Heart left ventricle (tissue), 16 donors: ENCODE measurements around the gene JDP2. TPM values are rescaled to one million over a fixed set of nuclear protein-coding genes. Genes with fewer than 3 reads are reported as not detected.

ENCODE experiments used
- ATAC-seq, 4 donors: fragments of 200-7000 bp; cut with Tn5 transposase; one replicate each; pipeline ENCODE4 v1.9.1; 2020 to 2022; ENCODE audit warnings: moderate library complexity in 4 of 4, mild to moderate bottlenecking in 3 of 4, moderate number of reproducible peaks in 1 of 4
- DNase-seq, 5 donors: peaks; one replicate each; pipeline ENCODE4 v3.0.0-alpha.2; 2020
- H3K27ac ChIP-seq, 12 donors: fragments of 200-600 bp; sonication (generic) in 4 of 12; one replicate each; pipeline versions ENCODE4 v1.5.0 to v1.8.0; 2016 to 2022; ENCODE audit warnings: mild to moderate bottlenecking in 2 of 12
- H3K27me3 ChIP-seq, 9 donors: fragments of 200-600 bp; sonication (generic) in 2 of 9; one replicate each; pipeline versions ENCODE4 v1.5.1 to v1.8.0; 2016 to 2022; ENCODE audit warnings: mild to moderate bottlenecking in 3 of 9
- H3K36me3 ChIP-seq, 9 donors: fragments of 200-600 bp; sonication (generic) in 2 of 9; one replicate each; pipeline versions ENCODE4 v1.5.0 to v1.8.0; 2018 to 2022; ENCODE audit warnings: mild to moderate bottlenecking in 2 of 9
- H3K4me1 ChIP-seq, 12 donors: fragments of 200-600 bp; sonication (generic) in 4 of 12; one replicate each; pipeline versions ENCODE4 v1.5.0 to v1.8.0; 2016 to 2022; ENCODE audit warnings: mild to moderate bottlenecking in 3 of 12
- H3K4me3 ChIP-seq, 12 donors: fragments of 200-600 bp; sonication (generic) in 4 of 12; one replicate each; pipeline versions ENCODE4 v1.5.0 to v1.8.0; 2017 to 2022; ENCODE audit warnings: mild to moderate bottlenecking in 9 of 12, moderate library complexity in 4 of 12
- H3K9me3 ChIP-seq, 12 donors: fragments of 200-600 bp; sonication (generic) in 4 of 12; one replicate each; pipeline versions ENCODE4 v1.5.0 to v1.8.0; 2016 to 2022; ENCODE audit warnings: mild to moderate bottlenecking in 1 of 12
- POLR2A ChIP-seq, 2 donors: fragments of 450-650 bp; IDR thresholded peaks; one replicate each; pipeline ENCODE4 v1.6.1; 2017; ENCODE audit warnings: antibody characterized with exemption in 2 of 2, mild to moderate bottlenecking in 2 of 2, moderate library complexity in 2 of 2
- WGBS, 4 donors: extraction: QIAGEN DNeasy Blood & Tissue Kit in 2 of 4; methylation state at CpG; one replicate each; pipeline versions ENCODE4 v1.1.5 to v1.1.7; 2013 to 2018; 5-methylcytosine and 5-hydroxymethylcytosine counted together
- intact Hi-C, 10 donors: fragments of 100-400 bp; cut with DNase I; formaldehyde crosslinking; loops; one replicate each; pipeline versions ENCODE4 v1.11.1 to v1.14.2; 2022
- polyA plus RNA-seq, 2 donors: library from polyadenylated mRNA; stranded (reverse); fragments of 200-250 nt; gene quantifications; one replicate each; pipeline ENCODE4 v1.2.3, GENCODE V29; 2013
- total RNA-seq, 9 donors: library from RNA; depleted of rRNA in 2 of 9; stranded (reverse); fragments of >200 nt in 2 of 9; fragmentation: NEBNext Ultra II Directional in 3 of 9; extraction: Animal tissue kit (Norgen Biotek cat#: 25700) in 3 of 9; gene quantifications; one replicate each; pipeline versions ENCODE4 v1.1.0 to v1.2.4, GENCODE V29; 2016 to 2023
- TF ChIP-seq, protein P1 (sequence below), 12 donors: fragments of 200-600 bp; sonication (generic) in 4 of 12; IDR thresholded peaks; one replicate each; pipeline versions ENCODE4 v1.5.0 to v1.8.0; 2018 to 2022; ENCODE audit warnings: antibody characterized with exemption in 12 of 12, mild to moderate bottlenecking in 5 of 12
- donor health status: ischemic (EF 13 %, LVEDD 7.1; RV severe dilation, severe dysfunction).
- donor health status: healthy with polysubstance abuse.
- donor health status: DM: no; HTN: yes; CAD: no.
- donor health status: DM: no; HTN: no; CAD: no.
- donor health status: ischemic (EF 25% LVEDD 6.9; RV normal size, moderate dysfunction).
- donor health status: ischemic (EF 25% LVEDD 5.7; RV mildly dilated, moderate dysfunction).
- donor health status: healthy.
- donor health status: DM: yes; HTN: yes; CAD: no.
- donor health status: ischemic (EF 35%, LVEDD 5.7; RV mildly dilated, moderate dysfunction).
- donor health status: nonischemic (EF 11% LVEDD 7.7; RV severe dilation, severe dysfunction).
- donor health status: DM: yes; HTN: yes; CAD: no.
- donor health status: PGD.
- donor health status: ischemic (EF 29% LVEDD 5.4; RV normal size, mild dysfunction).
- donor health status: nonischemic (EF 23%, LVEDD 6.1; RV moderate dilation, normal function).

Gene JDP2
- total and polyA plus RNA-seq, 11 donors, result 12.2 to 72.6 (median 28.1) TPM

DNA sequence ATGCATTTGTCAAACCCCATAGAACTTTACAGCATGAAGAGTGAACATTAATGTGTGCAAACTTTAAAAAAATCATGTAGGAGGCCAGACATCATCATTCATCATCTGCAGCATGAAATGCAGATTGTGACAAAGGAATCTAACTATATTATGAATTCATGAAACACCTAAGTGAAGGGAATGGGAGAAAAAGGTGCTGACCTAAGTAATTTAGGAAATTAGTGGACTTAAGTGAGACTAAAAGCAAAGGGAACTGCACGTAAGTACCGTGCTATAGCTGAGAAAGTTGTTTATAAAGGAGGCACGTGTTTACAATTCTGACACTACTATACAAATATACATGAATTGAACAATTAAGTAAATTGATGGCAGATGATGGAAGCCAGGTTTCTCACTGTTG lies 37.6 kb upstream of the JDP2 start:
- ATAC-seq, result no peak
- 87 to 97% (median 93%) methylated on average over 3 of the region's 3 CpGs for WGBS, 4 donors
- TF ChIP-seq, protein P1, sequence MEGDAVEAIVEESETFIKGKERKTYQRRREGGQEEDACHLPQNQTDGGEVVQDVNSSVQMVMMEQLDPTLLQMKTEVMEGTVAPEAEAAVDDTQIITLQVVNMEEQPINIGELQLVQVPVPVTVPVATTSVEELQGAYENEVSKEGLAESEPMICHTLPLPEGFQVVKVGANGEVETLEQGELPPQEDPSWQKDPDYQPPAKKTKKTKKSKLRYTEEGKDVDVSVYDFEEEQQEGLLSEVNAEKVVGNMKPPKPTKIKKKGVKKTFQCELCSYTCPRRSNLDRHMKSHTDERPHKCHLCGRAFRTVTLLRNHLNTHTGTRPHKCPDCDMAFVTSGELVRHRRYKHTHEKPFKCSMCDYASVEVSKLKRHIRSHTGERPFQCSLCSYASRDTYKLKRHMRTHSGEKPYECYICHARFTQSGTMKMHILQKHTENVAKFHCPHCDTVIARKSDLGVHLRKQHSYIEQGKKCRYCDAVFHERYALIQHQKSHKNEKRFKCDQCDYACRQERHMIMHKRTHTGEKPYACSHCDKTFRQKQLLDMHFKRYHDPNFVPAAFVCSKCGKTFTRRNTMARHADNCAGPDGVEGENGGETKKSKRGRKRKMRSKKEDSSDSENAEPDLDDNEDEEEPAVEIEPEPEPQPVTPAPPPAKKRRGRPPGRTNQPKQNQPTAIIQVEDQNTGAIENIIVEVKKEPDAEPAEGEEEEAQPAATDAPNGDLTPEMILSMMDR (IDR thresholded peaks at IDR 0.05), result no peak
- no peak for TF ChIP-seq POLR2A (IDR thresholded peaks at IDR 0.05)
- H3K36me3 ChIP-seq, result no peaks in the 10 kb centered on the region
- intact Hi-C loops, result no loop called here
- no peaks in the 10 kb centered on the region for H3K4me1 ChIP-seq
- H3K4me3 ChIP-seq, result no peak overlapping the region
- H3K27me3 ChIP-seq, result no peaks in the 10 kb centered on the region
- H3K27ac ChIP-seq, result no peak overlapping the region
- no peaks in the 10 kb centered on the region for H3K9me3 ChIP-seq
- no peak for DNase-seq

DNA sequence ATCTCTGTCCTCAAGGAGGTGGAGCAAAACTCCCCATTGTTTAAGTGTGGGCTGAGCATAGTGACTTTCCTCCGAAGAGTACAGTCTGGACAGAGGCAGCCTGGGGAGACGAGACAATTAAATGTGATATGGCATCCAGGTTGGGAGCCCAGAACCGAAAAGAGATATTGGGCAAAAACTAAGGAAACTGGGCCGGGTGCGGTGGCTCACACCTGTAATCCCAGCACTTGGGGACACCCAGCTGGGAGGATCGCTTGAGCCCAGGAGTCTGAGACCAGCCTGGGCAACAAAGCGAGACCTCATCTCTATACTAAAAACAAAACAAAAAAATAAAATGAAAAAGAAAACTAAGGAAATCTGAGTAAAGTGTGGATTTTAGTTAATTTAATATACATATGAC lies 35.9 kb upstream of the JDP2 start:
- no peak for ATAC-seq
- Histone ChIP-seq H3K27ac (no peak overlapping the region), H3K9me3 (no peaks in the 10 kb centered on the region), H3K36me3 (no peaks in the 10 kb centered on the region), H3K4me1 (no peaks in the 10 kb centered on the region), H3K4me3 (no peak overlapping the region), H3K27me3 (no peaks in the 10 kb centered on the region)
- 85 to 92% (median 91%) methylated on average over 7 of the region's 7 CpGs for WGBS, 4 donors
- intact Hi-C loops, result no loop called here
- no peak for DNase-seq
- TF ChIP-seq, protein P1 (IDR thresholded peaks at IDR 0.05), result no peak
- no peak for TF ChIP-seq POLR2A (IDR thresholded peaks at IDR 0.05)

DNA sequence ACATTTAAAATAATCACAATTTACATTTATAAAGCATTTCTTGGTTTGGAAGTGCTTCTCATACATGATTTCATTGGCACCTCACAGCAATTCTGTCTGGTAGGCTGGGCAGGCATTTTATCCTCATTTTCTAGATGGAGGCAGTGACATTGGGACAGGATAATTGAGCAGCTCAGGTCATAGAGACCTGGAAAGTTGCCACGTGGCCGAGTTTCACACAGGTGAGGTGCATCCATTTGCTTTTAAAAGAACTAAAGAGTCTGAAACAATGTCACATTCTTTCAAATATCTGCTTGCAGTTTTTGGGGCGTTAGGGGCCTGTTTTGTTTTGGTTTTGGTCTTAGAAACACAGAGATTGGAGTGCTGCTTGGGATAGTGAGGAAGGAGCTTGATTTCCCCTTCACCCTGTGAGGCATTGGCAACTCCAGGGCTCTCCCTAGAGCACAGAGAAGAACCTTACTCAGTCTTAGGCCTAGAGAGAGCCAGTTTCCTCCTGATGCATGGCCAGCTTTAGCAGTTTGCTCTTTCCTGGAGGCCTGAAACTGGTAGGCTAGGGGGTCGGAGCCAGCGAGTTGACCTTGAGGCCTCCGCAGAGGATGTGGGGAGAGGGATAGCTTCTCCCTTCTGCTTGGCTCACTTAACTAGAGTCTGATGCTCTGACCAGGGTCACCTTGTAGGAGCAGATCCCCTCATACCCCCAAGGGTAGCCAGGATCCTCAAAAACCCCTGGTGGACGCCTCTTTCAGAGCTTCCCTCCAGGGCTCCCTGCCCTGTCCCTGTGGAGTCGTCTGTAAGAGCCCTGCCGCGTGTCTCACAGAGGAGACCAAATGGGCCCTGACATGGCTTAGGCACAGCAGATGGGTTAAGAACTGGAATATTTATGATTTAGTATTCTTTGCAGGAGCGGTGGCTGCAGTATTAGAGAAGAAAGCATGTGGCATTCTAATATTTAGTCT lies 34.9 kb upstream of the JDP2 start:
- no peak for DNase-seq
- intact Hi-C loops, result no loop called here
- ATAC-seq, result peak in 1 of 4 donors; percentile 29

DNA sequence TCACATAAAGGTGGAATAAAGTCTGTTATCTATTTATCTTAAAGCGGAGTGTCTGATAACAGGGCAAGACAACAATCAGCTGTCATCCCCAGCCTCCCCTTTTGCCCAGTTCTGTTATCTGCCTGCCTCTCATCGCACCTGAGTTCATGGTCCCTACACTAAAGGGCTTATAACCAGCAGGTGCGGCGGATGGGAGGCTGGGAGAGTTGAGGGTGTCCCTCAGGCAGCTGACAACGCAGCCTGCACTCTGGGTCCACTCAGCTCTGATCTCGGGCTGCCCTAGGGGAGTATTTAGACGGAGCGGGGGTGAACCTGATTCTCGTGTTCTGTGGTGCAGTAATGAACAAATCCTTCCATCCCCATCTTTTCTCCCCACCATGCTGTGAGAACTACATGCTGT lies 34.0 kb upstream of the JDP2 start:
- H3K27me3 ChIP-seq, result no peaks in the 10 kb centered on the region
- no peaks in the 10 kb centered on the region for H3K36me3 ChIP-seq
- no peak overlapping the region for H3K27ac ChIP-seq
- TF ChIP-seq, protein P1 (IDR thresholded peaks at IDR 0.05), result no peak
- no peak for TF ChIP-seq POLR2A (IDR thresholded peaks at IDR 0.05)
- H3K9me3 ChIP-seq, result peaks cover 0 to 6% (median 0%) of the 10 kb centered on the region in 12 donors
- no peaks in the 10 kb centered on the region for H3K4me1 ChIP-seq
- H3K4me3 ChIP-seq, result no peak overlapping the region
- WGBS, 4 donors, result 83 to 94% (median 93%) methylated on average over 9 of the region's 9 CpGs
- DNase-seq (no peak), ATAC-seq (no peak)
- intact Hi-C loops, result no loop called here

More for the DNA sequence above, 34.9 kb upstream of the JDP2 start:
- H3K36me3 ChIP-seq, result no peaks in the 10 kb centered on the region
- H3K4me1 ChIP-seq, result no peaks in the 10 kb centered on the region
- WGBS, 4 donors, result 83 to 88% (median 87%) methylated on average over 9 to 11 of the region's 11 CpGs
- H3K4me3 ChIP-seq, result no peak overlapping the region
- no peaks in the 10 kb centered on the region for H3K9me3 ChIP-seq
- TF ChIP-seq, protein P1 (IDR thresholded peaks at IDR 0.05), result no peak
- no peak for TF ChIP-seq POLR2A (IDR thresholded peaks at IDR 0.05)
- H3K27ac ChIP-seq, result no peak overlapping the region
- H3K27me3 ChIP-seq, result no peaks in the 10 kb centered on the region
